OCI-LY3 (cell line): ENCODE data around the gene DTX3.
"Not testable (repeated sequence)": the region's sequence is repeated elsewhere in the genome, so short reads cannot be mapped to it uniquely, and the experiment has no call there.

Experiments
- CTCF ChIP-seq: fragments of 200-600, 300-600 bp; sonication (generic); IDR thresholded peaks from 2 replicates; pipeline ENCODE4 v1.5.1; 2014; ENCODE audit warnings: antibody characterized with exemption, low read length, low read depth
- EZH2phosphoT487 ChIP-seq: fragments of 200-600 bp; shearing (Covaris generic); IDR thresholded peaks from 2 replicates; pipeline ENCODE4 v1.6.1; 2018; ENCODE audit warnings: antibody characterized with exemption, mixed run types, low read depth

GRCh38 chr12:57646659-57647049, 42.0 kb downstream of the DTX3 start:
- not testable (repeated sequence) for TF ChIP-seq CTCF, EZH2phosphoT487
